Natural killer cell (primary cell): Measurements from ENCODE around the gene YTHDF1. TPM values are rescaled to one million over a fixed set of nuclear protein-coding genes. Genes with fewer than 3 reads are reported as not detected.

Source experiments
- ATAC-seq, 3 donors: fragments of 150-1000 bp in 2 of 3; fragments of 200-7000 bp in 1 of 3; cut with Tn5 transposase; 1 replicate in 1 of 3; 2 replicates in 2 of 3; pipeline ENCODE4 v1.10.0; 2021; ENCODE audit warnings: mild to moderate bottlenecking in 2 of 3, moderate library complexity in 2 of 3
- DNase-seq, 2 donors: peaks; one replicate each; pipeline versions ENCODE4 v3.0.0 to v3.0.0-alpha.2; 2013 to 2021; ENCODE audit warnings: mixed read lengths in 1 of 2
- H3K27ac ChIP-seq: one replicate; pipeline ENCODE4 v1.5.1; 2013; ENCODE audit warnings: mild to moderate bottlenecking, low read length
- H3K27me3 ChIP-seq: one replicate; pipeline ENCODE4 v1.6.1; 2013; ENCODE audit warnings: low read length; ENCODE audit not compliant: control insufficient read depth, insufficient read depth
- H3K36me3 ChIP-seq: one replicate; pipeline ENCODE4 v1.6.1; 2013; ENCODE audit warnings: low read length; ENCODE audit not compliant: control insufficient read depth, insufficient read depth
- H3K4me1 ChIP-seq: one replicate; pipeline ENCODE4 v1.6.1; 2013; ENCODE audit warnings: low read length; ENCODE audit not compliant: control insufficient read depth, insufficient read depth
- H3K4me3 ChIP-seq: one replicate; pipeline ENCODE4 v1.5.1; 2013; ENCODE audit warnings: low read length
- H3K9me3 ChIP-seq: one replicate; pipeline ENCODE4 v1.6.1; 2013; ENCODE audit warnings: low read length; ENCODE audit not compliant: control insufficient read depth, insufficient read depth
- H3K27ac Mint-ChIP-seq, 2 donors: one replicate each; pipeline ENCODE4 v1.8.0; 2022; ENCODE audit warnings: mild to moderate bottlenecking in 2 of 2, mixed read lengths in 2 of 2, moderate library complexity in 1 of 2
- H3K27me3 Mint-ChIP-seq, 2 donors: one replicate each; pipeline ENCODE4 v1.8.0; 2022; ENCODE audit warnings: low read depth in 2 of 2, mixed read lengths in 2 of 2
- H3K36me3 Mint-ChIP-seq: one replicate; pipeline ENCODE4 v1.8.0; 2022; ENCODE audit warnings: mixed read lengths
- H3K4me1 Mint-ChIP-seq, 2 donors: one replicate each; pipeline ENCODE4 v1.8.0; 2022; ENCODE audit warnings: mixed read lengths in 2 of 2
- H3K4me3 Mint-ChIP-seq: one replicate; pipeline ENCODE4 v1.8.0; 2022; ENCODE audit warnings: mild to moderate bottlenecking, moderate library complexity, mixed read lengths
- H3K9me3 Mint-ChIP-seq, 2 donors: one replicate each; pipeline ENCODE4 v1.8.0; 2022; ENCODE audit warnings: mixed read lengths in 2 of 2
- WGBS: methylation state at CpG from one replicate; pipeline ENCODE4 v1.1.7; 2013; ENCODE audit warnings: missing lambda C conversion rate; ENCODE audit not compliant: insufficient coverage; 5-methylcytosine and 5-hydroxymethylcytosine counted together
- intact Hi-C: fragments of 100-400 bp; cut with micrococcal nuclease; formaldehyde crosslinking; loops from one replicate; pipeline ENCODE4 v1.14.2; 2022
- total RNA-seq, 4 donors: library from RNA; stranded (reverse); fragments of 120-200 nt in 1 of 4; gene quantifications; one replicate each; pipeline versions ENCODE4 v1.2.3 to v1.2.4, GENCODE V29; 2013 to 2022
- TF ChIP-seq, protein P1 (sequence below): fragments of 200-600 bp; IDR thresholded peaks from one replicate; pipeline ENCODE4 v1.8.0; 2022; ENCODE audit warnings: antibody characterized with exemption

YTHDF1 gene
- total RNA-seq, 3 donors from 2014 or later (not counting 1 experiment from before 2014, with no cell fraction given): 39.1 to 43.1 (median 41.0) TPM

DNA sequence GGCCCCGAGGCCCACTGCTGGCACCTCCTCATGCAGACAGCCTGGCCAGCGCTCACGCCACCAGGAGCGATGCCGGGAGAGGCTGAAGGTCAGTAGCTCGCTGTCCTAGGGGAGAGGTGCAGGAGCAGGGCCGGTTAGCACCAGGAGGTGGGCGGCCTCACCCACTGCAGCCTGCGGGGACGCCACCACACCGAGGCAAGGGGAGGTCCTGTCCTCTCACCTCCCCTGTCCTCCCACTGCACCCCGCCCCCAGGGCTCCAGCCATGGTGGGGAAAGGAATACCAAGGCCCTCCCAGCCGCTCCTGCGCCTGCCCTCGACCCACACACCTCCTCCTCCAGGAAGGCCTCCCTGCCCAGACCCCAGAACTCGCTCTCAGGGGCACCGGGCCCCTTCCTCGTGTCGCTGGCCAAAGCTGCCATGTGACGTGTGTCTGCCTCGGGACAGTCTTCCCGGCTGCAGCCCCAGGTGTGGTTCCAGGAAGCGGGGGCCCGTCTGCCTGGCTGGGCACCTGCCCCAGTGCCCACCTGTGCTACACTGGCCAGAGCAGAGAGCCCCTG lies 31.8 kb upstream of the YTHDF1 start:
- no peaks in the 10 kb centered on the region for H3K36me3 Mint-ChIP-seq
- intact Hi-C loops: no loop called here

DNA sequence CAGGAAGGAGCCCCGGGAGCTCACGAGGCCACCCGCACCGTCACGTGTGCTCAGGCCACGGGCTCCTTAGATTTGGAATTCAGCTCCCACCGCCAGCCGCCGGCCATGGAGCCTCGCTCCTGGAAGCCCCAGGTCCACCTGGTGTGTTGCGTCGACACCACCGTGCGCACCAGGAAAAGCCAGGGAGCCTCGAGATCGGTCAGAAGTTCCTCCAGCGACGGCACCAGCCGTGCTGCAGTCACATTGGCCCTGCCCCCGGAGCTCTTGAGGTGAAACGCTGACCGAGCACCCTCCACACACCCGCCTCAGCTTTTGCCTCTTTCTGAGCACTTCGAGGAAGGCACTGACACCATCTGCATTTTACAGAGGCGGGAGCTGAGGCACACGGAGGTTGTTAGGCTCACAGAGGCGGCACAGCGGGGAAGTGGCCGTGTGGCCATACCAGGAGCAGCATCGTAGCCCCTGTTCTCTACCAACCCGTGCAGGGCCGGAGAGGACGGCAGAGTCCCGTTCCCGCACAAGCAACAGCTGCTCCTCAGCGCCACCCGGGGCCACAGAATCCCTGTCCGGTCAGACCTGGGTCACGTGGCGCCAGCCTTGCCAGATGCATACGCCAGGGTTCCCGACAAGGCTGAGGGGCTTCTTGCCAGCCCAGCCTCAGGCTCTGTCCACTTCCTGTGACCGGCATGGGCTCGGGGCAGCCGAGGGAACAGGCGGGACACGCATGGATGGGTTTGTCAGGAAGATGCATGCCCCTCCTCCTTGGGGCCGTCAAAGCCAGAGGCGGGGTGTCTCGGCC lies 30.8 kb upstream of the YTHDF1 start:
- ATAC-seq (no peak), DNase-seq (no peak)
- no peak overlapping the region for H3K4me3 ChIP-seq
- H3K27me3 ChIP-seq: peaks cover under 1% of the 10 kb centered on the region
- intact Hi-C loops: no loop called here
- no peaks in the 10 kb centered on the region for H3K36me3 ChIP-seq
- Mint-ChIP-seq H3K36me3 (no peaks in the 10 kb centered on the region), H3K27ac (no peak overlapping the region), H3K4me1 (no peaks in the 10 kb centered on the region), H3K4me3 (no peak overlapping the region), H3K27me3 (peaks cover 7 to 18% of the 10 kb centered on the region in 2 donors), H3K9me3 (no peaks in the 10 kb centered on the region)
- H3K4me1 ChIP-seq: no peaks in the 10 kb centered on the region
- TF ChIP-seq, protein P1, sequence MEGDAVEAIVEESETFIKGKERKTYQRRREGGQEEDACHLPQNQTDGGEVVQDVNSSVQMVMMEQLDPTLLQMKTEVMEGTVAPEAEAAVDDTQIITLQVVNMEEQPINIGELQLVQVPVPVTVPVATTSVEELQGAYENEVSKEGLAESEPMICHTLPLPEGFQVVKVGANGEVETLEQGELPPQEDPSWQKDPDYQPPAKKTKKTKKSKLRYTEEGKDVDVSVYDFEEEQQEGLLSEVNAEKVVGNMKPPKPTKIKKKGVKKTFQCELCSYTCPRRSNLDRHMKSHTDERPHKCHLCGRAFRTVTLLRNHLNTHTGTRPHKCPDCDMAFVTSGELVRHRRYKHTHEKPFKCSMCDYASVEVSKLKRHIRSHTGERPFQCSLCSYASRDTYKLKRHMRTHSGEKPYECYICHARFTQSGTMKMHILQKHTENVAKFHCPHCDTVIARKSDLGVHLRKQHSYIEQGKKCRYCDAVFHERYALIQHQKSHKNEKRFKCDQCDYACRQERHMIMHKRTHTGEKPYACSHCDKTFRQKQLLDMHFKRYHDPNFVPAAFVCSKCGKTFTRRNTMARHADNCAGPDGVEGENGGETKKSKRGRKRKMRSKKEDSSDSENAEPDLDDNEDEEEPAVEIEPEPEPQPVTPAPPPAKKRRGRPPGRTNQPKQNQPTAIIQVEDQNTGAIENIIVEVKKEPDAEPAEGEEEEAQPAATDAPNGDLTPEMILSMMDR: no peak
- H3K9me3 ChIP-seq: no peaks in the 10 kb centered on the region
- H3K27ac ChIP-seq: no peak overlapping the region
- WGBS: 33% methylated on average over 50 of the region's 50 CpGs

More for the DNA sequence above, 31.8 kb upstream of the YTHDF1 start:
- Mint-ChIP-seq H3K4me1 (no peaks in the 10 kb centered on the region), H3K27ac (no peak overlapping the region), H3K27me3 (peaks cover 11 to 22% of the 10 kb centered on the region in 2 donors), H3K4me3 (no peak overlapping the region), H3K9me3 (no peaks in the 10 kb centered on the region)
- ATAC-seq (no peak), DNase-seq (no peak)
- H3K27me3 ChIP-seq: peaks cover 11% of the 10 kb centered on the region
- H3K36me3 ChIP-seq: no peaks in the 10 kb centered on the region
- H3K9me3 ChIP-seq: no peaks in the 10 kb centered on the region
- WGBS: 74% methylated on average over 24 of the region's 24 CpGs
- TF ChIP-seq, protein P1: no peak
- H3K27ac ChIP-seq: no peak overlapping the region
- no peak overlapping the region for H3K4me3 ChIP-seq
- no peaks in the 10 kb centered on the region for H3K4me1 ChIP-seq

DNA sequence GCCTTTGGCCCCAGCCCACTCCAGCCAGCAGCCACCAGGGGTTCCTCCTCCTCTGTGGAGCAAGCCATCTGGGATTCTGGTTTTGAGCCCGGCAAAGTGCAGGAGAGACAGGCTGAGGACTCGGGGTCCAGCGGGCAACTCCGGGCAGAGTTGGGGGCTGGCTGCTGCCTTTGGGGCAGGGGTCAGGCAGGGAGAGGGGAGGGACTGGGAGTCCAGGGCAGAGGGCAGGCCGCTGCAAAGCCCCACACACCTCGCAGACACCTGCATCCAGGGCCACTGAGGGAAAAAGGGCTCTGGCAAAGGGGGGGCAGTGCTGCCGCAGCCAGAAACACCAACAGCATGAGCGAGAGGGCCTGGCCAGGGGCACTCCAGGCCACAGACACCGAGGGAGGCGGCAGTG lies 28.5 kb upstream of the YTHDF1 start:
- H3K27me3 ChIP-seq: no peaks in the 10 kb centered on the region
- DNase-seq: no peak

More for the DNA sequence above, 28.5 kb upstream of the YTHDF1 start:
- H3K27ac ChIP-seq: no peak overlapping the region
- Mint-ChIP-seq H3K4me1 (no peaks in the 10 kb centered on the region), H3K36me3 (no peaks in the 10 kb centered on the region), H3K9me3 (no peaks in the 10 kb centered on the region), H3K27ac (no peak overlapping the region), H3K27me3 (peaks cover 7 to 15% of the 10 kb centered on the region in 2 donors), H3K4me3 (no peak overlapping the region)
- TF ChIP-seq, protein P1: no peak
- ATAC-seq: no peak
- H3K4me3 ChIP-seq: no peak overlapping the region
- no peaks in the 10 kb centered on the region for H3K4me1 ChIP-seq
- no peaks in the 10 kb centered on the region for H3K36me3 ChIP-seq
- intact Hi-C loops: no loop called here
- 93% methylated on average over 10 of the region's 10 CpGs for WGBS
- no peaks in the 10 kb centered on the region for H3K9me3 ChIP-seq
